Activated T-cell treated with anti-CD3 and anti-CD28 coated beads, Interleukin-2, amount 50 U/mL, for 72 hours (primary cell): Measurements from ENCODE around the gene TSPAN12. TPM values are rescaled to one million over a fixed set of nuclear protein-coding genes. Genes with fewer than 3 reads are reported as not detected.

Source experiments
- ATAC-seq, 2 donors: fragments of 150-1000 bp; cut with Tn5 transposase; replicated peaks in 1 of 2; 2 replicates each; pipeline ENCODE4 v1.10.0; 2021; ENCODE audit warnings: moderate library complexity in 2 of 2, mild to moderate bottlenecking in 1 of 2
- DNase-seq, 2 donors: peaks; one replicate each; pipeline ENCODE4 v3.0.0; 2021 to 2022; ENCODE audit warnings: mixed read lengths in 1 of 2
- H3K27ac Mint-ChIP-seq: one replicate; pipeline ENCODE4 v1.8.0; 2022; ENCODE audit warnings: mild to moderate bottlenecking, moderate library complexity, mixed read lengths
- H3K27me3 Mint-ChIP-seq: one replicate; pipeline ENCODE4 v1.8.0; 2022; ENCODE audit warnings: low read depth, mixed read lengths
- H3K36me3 Mint-ChIP-seq, 2 donors: one replicate each; pipeline ENCODE4 v1.8.0; 2022; ENCODE audit warnings: mixed read lengths in 2 of 2, mild to moderate bottlenecking in 1 of 2; ENCODE audit not compliant: insufficient read depth in 2 of 2
- H3K4me1 Mint-ChIP-seq: one replicate; pipeline ENCODE4 v1.8.0; 2022; ENCODE audit warnings: low read depth, mixed read lengths
- H3K4me3 Mint-ChIP-seq, 2 donors: one replicate each; pipeline ENCODE4 v1.8.0; 2022; ENCODE audit warnings: mild to moderate bottlenecking in 2 of 2, mixed read lengths in 2 of 2, moderate library complexity in 2 of 2
- H3K9me3 Mint-ChIP-seq, 2 donors: one replicate each; pipeline ENCODE4 v1.8.0; 2022; ENCODE audit warnings: mixed read lengths in 2 of 2
- total RNA-seq, 2 donors: library from RNA; stranded (reverse); gene quantifications; one replicate each; pipeline ENCODE4 v1.2.3, GENCODE V29; 2022

TSPAN12 gene
- total RNA-seq, 2 donors from 2014 or later = 0.19 TPM; not detected in 1

DNA sequence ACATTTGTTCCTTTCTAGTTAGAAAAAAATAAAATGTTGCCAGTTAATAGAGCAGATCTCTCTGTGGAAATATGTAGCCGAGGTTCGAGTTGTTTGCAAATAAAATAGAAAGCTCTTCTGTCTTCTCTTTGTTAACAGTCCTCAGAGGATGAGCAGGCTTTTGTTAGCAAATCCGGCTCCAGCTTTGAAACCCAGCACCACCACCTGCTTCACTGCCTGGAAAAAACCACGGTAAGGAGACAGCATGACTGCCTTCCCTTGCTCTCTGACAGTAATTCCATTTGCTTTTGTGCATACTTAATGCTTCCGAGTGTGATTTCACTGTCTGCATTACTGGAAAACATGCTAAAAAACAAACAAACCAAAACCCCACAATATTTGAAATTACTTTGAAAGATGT is 115.6 kb downstream of the TSPAN12 start:
- ATAC-seq (no peak), DNase-seq (no peak)
- Mint-ChIP-seq H3K27me3 (peaks cover 5% of the 10 kb centered on the region), H3K27ac (no peak overlapping the region), H3K36me3 (no peaks in the 10 kb centered on the region), H3K9me3 (no peaks in the 10 kb centered on the region), H3K4me1 (no peaks in the 10 kb centered on the region), H3K4me3 (no peak overlapping the region)

DNA sequence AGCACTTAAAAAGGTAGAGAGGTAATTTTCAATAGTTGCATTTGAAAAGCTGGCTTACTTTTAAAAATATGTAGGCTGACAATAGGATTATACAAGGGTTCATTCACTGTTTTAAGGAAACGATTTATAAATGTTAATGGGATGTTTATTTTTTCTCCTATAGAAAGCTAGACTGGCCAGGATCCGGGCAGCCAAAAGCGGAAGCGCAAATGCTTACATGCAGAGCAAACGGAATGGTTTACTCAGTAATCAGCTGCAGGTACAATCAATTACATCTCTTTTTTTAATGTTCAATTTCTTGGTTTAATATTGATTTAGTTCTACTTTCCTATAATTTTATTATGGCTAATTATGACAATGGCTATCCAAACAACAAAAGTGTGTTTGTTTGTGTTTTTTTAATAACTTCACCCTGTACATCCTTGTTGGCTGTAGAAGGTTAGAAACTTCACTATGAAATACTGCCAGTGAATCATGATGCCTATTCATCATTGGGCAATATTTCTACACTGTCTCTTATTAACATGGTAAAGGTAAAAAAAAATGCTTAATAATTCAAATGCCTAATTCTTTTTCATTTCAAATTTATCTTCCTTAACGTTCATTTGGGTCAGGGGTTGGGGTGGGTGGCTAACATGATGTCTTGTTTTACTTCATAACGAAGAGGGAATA is 116.4 kb downstream of the TSPAN12 start:
- no peaks in the 10 kb centered on the region for H3K36me3 Mint-ChIP-seq
- DNase-seq (no peak), ATAC-seq (no peak)
- H3K4me3 Mint-ChIP-seq = no peak overlapping the region
- no peak overlapping the region for H3K27ac Mint-ChIP-seq
- H3K4me1 Mint-ChIP-seq = no peaks in the 10 kb centered on the region
- H3K27me3 Mint-ChIP-seq = peaks cover 5% of the 10 kb centered on the region
- H3K9me3 Mint-ChIP-seq = no peaks in the 10 kb centered on the region

DNA sequence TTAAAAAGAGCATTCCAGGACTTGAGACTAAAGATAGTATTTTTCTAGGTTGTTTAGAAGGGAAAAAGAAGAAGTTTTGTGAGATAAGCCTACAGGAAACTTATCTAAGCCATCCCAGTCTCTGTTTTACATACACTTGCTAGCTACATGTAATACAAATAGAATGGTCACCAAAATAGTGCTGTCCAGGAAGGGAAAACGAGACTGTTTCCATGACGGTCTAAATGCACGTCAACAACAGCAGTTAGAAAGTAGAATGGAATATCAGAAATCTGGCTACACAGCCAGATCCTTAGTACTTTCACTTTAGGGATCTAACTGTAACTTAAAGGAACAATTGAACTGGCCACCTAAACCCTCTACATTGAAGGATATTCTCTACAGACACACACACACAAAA is 117.6 kb downstream of the TSPAN12 start:
- H3K4me1 Mint-ChIP-seq = no peaks in the 10 kb centered on the region

DNA sequence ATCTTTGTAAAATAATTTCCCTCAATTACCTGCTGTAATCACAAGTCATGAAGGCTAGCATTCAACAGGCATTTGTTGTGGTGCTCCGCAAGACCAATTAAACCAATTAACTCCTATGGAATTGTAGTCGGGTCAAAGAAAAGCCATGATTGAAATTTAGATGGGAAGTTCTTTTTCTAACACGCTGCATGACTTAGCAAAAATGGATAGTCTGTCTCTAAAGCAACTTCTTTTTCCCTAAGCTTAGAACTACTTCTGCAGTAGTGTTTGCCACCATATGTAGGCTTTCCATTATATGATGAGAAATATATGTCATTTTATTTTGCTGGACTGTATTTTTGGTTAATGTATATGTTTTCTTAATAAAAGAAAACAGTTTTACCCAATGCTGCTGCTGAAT is 119.1 kb downstream of the TSPAN12 start:
- H3K4me1 Mint-ChIP-seq = no peaks in the 10 kb centered on the region
- no peak overlapping the region for H3K4me3 Mint-ChIP-seq
- H3K36me3 Mint-ChIP-seq = no peaks in the 10 kb centered on the region
- ATAC-seq (no peak), DNase-seq (no peak)
- H3K27me3 Mint-ChIP-seq = peaks cover 5% of the 10 kb centered on the region
- no peaks in the 10 kb centered on the region for H3K9me3 Mint-ChIP-seq
- no peak overlapping the region for H3K27ac Mint-ChIP-seq

More for the DNA sequence above, 117.6 kb downstream of the TSPAN12 start:
- H3K4me3 Mint-ChIP-seq = no peak overlapping the region
- H3K9me3 Mint-ChIP-seq = no peaks in the 10 kb centered on the region
- H3K27ac Mint-ChIP-seq = no peak overlapping the region
- ATAC-seq = no peak
- peaks cover 5% of the 10 kb centered on the region for H3K27me3 Mint-ChIP-seq
- no peaks in the 10 kb centered on the region for H3K36me3 Mint-ChIP-seq
- DNase-seq = no peak

Other genes with a start within 250 kb of the TSPAN12 start
- 10 to 100 TPM; 40.3 to 45.1 TPM for gene ING3, start 92.6 kb upstream of the TSPAN12 start, total RNA-seq
- gene CPED1, start 130.6 kb upstream of the TSPAN12 start, total RNA-seq = not detected